T47D (cell line): ENCODE measurements around the gene GBA2.

ENCODE experiments used
- DNase-seq, 2 experiments: peaks; one replicate each; pipeline versions ENCODE4 v3.0.0 to v3.0.0-alpha.2; 2011 to 2012; ENCODE audit warnings: low read depth in 1 of 2, low spot score in 1 of 2
- JUND ChIP-seq: IDR thresholded peaks from 2 replicates; pipeline ENCODE4 v1.6.1; 2012; ENCODE audit warnings: low read depth
- in situ Hi-C: cut with HindIII; loops from 2 replicates; pipeline ENCODE4 v1.10.0; 2016; ENCODE audit warnings: low sequenced_read_pairs, low pct_unique_long_range_greater_than_20kb

The GBA2 gene

GRCh38 chr9:35781066-35781465 is 32.0 kb upstream of the GBA2 start:
- in situ Hi-C loops: no loop called here
- TF ChIP-seq JUND: no peak

DNA sequence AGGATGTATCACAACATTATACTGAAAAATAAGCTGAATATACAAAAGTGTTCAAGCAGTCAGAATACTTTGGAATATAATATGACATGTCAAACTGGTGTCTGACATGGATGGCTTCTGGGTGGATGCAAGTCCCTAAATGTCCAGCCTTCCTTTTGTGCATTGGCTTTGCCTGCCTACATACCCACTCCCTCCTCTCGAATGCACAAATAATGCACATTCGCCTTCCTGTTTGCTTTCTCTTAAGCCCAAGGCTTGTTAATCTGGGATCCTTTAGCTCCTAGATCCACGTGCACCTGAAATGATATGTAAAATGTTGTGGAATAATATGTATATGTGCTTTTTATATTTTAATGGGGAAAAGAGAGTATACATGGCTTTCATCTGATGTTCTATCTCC is 29.5 kb upstream of the GBA2 start:
- TF ChIP-seq JUND: no peak
- no peak for DNase-seq
- in situ Hi-C loops: no loop called here

More at GRCh38 chr9:35781066-35781465, 32.0 kb upstream of the GBA2 start:
- no peak for DNase-seq

DNA sequence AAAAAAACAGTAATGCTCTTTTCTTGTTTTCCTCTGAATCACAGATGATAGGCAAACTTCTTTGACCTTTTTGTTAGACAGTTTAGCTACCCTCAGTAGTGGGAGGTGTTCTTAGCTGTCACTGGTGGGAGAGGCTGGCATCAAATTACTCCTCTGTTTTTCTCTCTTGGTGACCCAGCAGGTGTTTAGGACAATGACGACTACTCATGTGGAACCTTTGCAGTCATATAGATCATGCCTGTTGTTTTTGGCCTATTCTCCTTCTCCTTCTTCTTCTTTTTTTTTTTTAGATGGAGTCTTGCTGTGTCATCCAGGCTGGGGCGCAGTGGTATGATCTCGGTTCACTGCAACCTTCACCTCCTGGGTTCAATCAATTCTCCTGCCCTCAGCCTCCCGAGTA is 27.0 kb upstream of the GBA2 start:
- DNase-seq: no peak
- TF ChIP-seq JUND: no peak
- in situ Hi-C loops: no loop called here

DNA sequence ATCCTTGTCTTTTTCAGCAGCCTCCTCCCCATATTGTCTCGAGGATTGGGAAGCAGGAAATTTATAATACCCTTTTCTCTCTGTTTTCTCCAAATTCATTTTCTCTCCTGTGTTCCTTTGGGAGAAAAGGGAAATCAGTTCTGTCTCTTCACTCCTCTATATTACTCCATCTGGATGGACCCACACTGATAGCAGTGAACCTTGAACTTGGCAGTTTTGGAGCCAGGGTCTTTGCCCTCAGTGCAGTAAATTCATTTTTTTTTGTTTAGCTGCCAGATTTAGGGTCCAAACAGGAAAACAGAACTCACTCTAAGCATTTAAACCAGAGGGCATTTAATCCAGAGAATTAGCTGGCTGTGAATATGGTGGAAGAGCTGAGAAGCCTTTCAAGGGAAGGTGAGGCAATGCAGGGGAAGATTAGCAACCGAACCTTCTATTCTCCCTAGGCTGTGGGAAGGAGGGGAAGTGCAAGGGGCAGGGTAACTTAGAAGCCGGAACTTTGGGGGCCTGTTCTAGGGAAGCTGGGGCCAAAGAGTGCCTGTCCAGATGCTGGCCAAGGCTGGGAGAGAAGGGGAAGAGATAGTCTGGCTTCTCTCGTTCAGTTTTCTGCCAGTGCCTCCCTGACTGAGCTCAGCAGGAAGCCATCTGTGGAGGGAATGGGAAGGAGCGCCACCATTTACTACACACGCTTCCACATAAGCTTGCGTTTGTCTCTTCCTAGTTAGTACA is 26.0 kb upstream of the GBA2 start:
- DNase-seq: no peak
- in situ Hi-C loops: no loop called here
- no peak for TF ChIP-seq JUND

- DNase-seq: no peak
- in situ Hi-C loops: no loop called here
- no peak for TF ChIP-seq JUND
Observed at GRCh38 chr9:35771943-35772342, 22.9 kb upstream of the GBA2 start.

DNA sequence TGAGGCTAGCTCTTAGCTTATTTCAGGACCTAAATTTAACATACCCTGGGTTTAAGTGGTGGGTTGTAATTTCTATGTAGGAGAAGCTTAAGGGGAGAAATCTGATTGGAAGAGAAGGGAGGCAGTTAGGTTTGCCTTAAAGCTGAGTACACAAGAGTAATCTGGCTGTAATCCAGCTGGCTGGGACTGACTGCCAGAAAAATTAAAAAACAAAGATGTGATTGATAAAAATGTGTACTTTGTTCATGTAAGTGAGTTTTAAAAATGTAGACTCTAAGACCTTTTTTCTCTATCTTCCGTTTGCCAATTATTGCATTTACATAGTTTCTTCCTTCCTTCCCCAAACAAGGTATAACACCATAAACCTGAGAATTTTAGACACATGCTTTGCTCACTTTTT is 22.5 kb upstream of the GBA2 start:
- no peak for TF ChIP-seq JUND
- in situ Hi-C loops: no loop called here
- DNase-seq: peak; percentile 26 to 82

- no peak for DNase-seq
- no peak for TF ChIP-seq JUND
- in situ Hi-C loops: no loop called here
Observed at GRCh38 chr9:35771075-35771433, 22.0 kb upstream of the GBA2 start.

DNA sequence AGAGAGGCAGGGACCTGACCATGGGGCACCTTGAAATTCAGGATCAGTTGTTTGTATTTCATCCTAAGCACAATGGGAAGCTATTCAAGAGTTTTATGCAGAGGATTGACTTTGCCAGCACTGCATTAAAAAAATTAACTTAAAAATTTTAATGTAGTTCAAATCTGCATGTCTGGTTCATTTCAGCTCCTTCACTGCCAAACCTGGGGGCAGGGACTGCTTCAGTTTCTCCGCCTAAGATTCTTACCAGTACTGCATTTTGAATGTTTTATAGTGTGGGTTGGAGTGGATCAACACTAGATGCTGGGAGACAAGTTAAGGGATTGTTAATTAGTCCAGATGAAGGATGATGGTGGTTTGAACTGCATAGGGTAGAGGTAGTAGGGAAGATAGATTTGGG is 20.7 kb upstream of the GBA2 start:
- DNase-seq: no peak
- TF ChIP-seq JUND: no peak
- in situ Hi-C loops: no loop called here

- DNase-seq: no peak
- no peak for TF ChIP-seq JUND
- in situ Hi-C loops: no loop called here
Observed at GRCh38 chr9:35767458-35767857, 18.4 kb upstream of the GBA2 start.

GRCh38 chr9:35766997-35767396 is 18.0 kb upstream of the GBA2 start:
- in situ Hi-C loops: no loop called here
- DNase-seq: no peak
- no peak for TF ChIP-seq JUND

GRCh38 chr9:35763803-35764202 is 14.8 kb upstream of the GBA2 start:
- no peak for DNase-seq
- in situ Hi-C loops: no loop called here
- no peak for TF ChIP-seq JUND

GRCh38 chr9:35763181-35763580 is 14.2 kb upstream of the GBA2 start:
- TF ChIP-seq JUND: no peak
- DNase-seq: no peak
- in situ Hi-C loops: no loop called here

- TF ChIP-seq JUND: no peak
- peak in 1 of 2 experiments; percentile 44 for DNase-seq
- in situ Hi-C loops: no loop called here
Observed at GRCh38 chr9:35760651-35761050, 11.6 kb upstream of the GBA2 start.

- in situ Hi-C loops: no loop called here
- no peak for TF ChIP-seq JUND
- no peak for DNase-seq
Observed at GRCh38 chr9:35759795-35760194, 10.8 kb upstream of the GBA2 start.
